Epithelial cell of esophagus (primary cell): ENCODE results near the gene ADARB2.

Experiments
- DNase-seq: peaks from one replicate; pipeline ENCODE4 v3.0.0; 2010; ENCODE audit warnings: low read depth
- H3K4me3 ChIP-seq: 2 replicates; pipeline ENCODE4 v1.5.1; 2011; ENCODE audit warnings: mild to moderate bottlenecking, low read length, control low read depth
- CTCF ChIP-seq: IDR thresholded peaks from 2 replicates; pipeline ENCODE4 v1.5.1; 2011; ENCODE audit warnings: low read depth, mild to moderate bottlenecking, low read length, control low read depth, inconsistent platforms; ENCODE audit not compliant: insufficient read depth; ENCODE audit errors: missing control alignments

Gene ADARB2

GRCh38 chr10:1378473-1378872 lies 358.9 kb downstream of the ADARB2 start:
- no peak for DNase-seq
- no peak overlapping the region for H3K4me3 ChIP-seq
- no peak for TF ChIP-seq CTCF

GRCh38 chr10:1377740-1378397 lies 359.5 kb downstream of the ADARB2 start:
- no peak for DNase-seq
- no peak overlapping the region for H3K4me3 ChIP-seq
- TF ChIP-seq CTCF: no peak

- no peak for TF ChIP-seq CTCF
- no peak for DNase-seq
- no peak overlapping the region for H3K4me3 ChIP-seq
Measured at GRCh38 chr10:1377231-1377630, 360.1 kb downstream of the ADARB2 start.

- no peak overlapping the region for H3K4me3 ChIP-seq
- no peak for DNase-seq
- TF ChIP-seq CTCF: no peak
Measured at GRCh38 chr10:1376384-1376945, 360.9 kb downstream of the ADARB2 start.

GRCh38 chr10:1375346-1376170 lies 361.8 kb downstream of the ADARB2 start:
- no peak for TF ChIP-seq CTCF
- H3K4me3 ChIP-seq: no peak overlapping the region
- no peak for DNase-seq

GRCh38 chr10:1374511-1375345 lies 362.6 kb downstream of the ADARB2 start:
- no peak overlapping the region for H3K4me3 ChIP-seq
- no peak for DNase-seq
- TF ChIP-seq CTCF: no peak
